Sigmoid colon (tissue), 7 donors: ENCODE measurements around the gene ACKR2. TPM values are rescaled to one million over a fixed set of nuclear protein-coding genes. Genes with fewer than 3 reads are reported as not detected.

Source experiments
- DNase-seq: peaks from one replicate; pipeline ENCODE4 v3.0.0-alpha.2; 2019
- H3K27ac ChIP-seq, 4 donors: fragments of 200-600 bp; sonication (generic); one replicate each; pipeline ENCODE4 v1.5.1; 2016 to 2019; ENCODE audit warnings: mild to moderate bottlenecking in 1 of 4
- H3K27me3 ChIP-seq, 3 donors: fragments of 200-600 bp; sonication (generic); one replicate each; pipeline ENCODE4 v1.5.1; 2019; ENCODE audit warnings: mild to moderate bottlenecking in 1 of 3
- H3K36me3 ChIP-seq, 4 donors: fragments of 200-600 bp; sonication (generic); one replicate each; pipeline ENCODE4 v1.5.1; 2016 to 2019
- H3K4me1 ChIP-seq, 4 donors: fragments of 200-600 bp; sonication (generic); one replicate each; pipeline ENCODE4 v1.5.1; 2017 to 2019
- H3K4me3 ChIP-seq, 4 donors: fragments of 200-600 bp; sonication (generic); one replicate each; pipeline ENCODE4 v1.5.1; 2017 to 2019; ENCODE audit warnings: mild to moderate bottlenecking in 2 of 4, moderate library complexity in 1 of 4
- H3K9me3 ChIP-seq, 4 donors: fragments of 200-600 bp in 3 of 4; sonication (generic) in 3 of 4; one replicate each; pipeline versions ENCODE4 v1.5.1 to v1.6.1; 2013 to 2019
- CTCF ChIP-seq, 4 experiments: fragments of 450-650 bp in 3 of 4; fragments of 200-600 bp in 1 of 4; IDR thresholded peaks; one replicate each; pipeline ENCODE4 v1.5.1; 2016 to 2019; ENCODE audit warnings: antibody characterized with exemption in 4 of 4, mild to moderate bottlenecking in 3 of 4, moderate library complexity in 2 of 4
- EP300 ChIP-seq, 4 donors: sonication (generic); formaldehyde crosslinking; IDR thresholded peaks; one replicate each; pipeline ENCODE4 v1.6.1; 2017; ENCODE audit warnings: antibody characterized with exemption in 4 of 4
- POLR2A ChIP-seq, 2 donors: fragments of 450-650 bp; IDR thresholded peaks; one replicate each; pipeline ENCODE4 v1.6.1; 2016; ENCODE audit warnings: antibody characterized with exemption in 2 of 2, mild to moderate bottlenecking in 2 of 2, moderate library complexity in 2 of 2
- POLR2AphosphoS5 ChIP-seq, 4 donors: sonication (generic); formaldehyde crosslinking; IDR thresholded peaks; one replicate each; pipeline ENCODE4 v1.6.1; 2017; ENCODE audit warnings: antibody characterized with exemption in 4 of 4
- WGBS, 2 donors: extraction: QIAGEN DNeasy Blood & Tissue Kit; methylation state at CpG; one replicate each; pipeline ENCODE4 v1.1.7; 2013; 5-methylcytosine and 5-hydroxymethylcytosine counted together
- intact Hi-C: fragments of 100-400 bp; cut with DNase I; formaldehyde crosslinking; loops from one replicate; pipeline ENCODE4 v1.15.1; 2023
- polyA plus RNA-seq, 3 donors: library from polyadenylated mRNA; stranded (reverse); fragments of 200-250 nt; gene quantifications; one replicate each; pipeline ENCODE4 v1.2.3, GENCODE V29; 2013
- total RNA-seq, 4 donors: library from RNA; depleted of rRNA; stranded (reverse); fragments of >200 nt; gene quantifications; one replicate each; pipeline ENCODE4 v1.1.0, GENCODE V29; 2016
- donor health status: healthy with polysubstance abuse.
- donor health status: Bipolar disorder and iron deficiency.
- donor health status: healthy.

The ACKR2 gene
- total and polyA plus RNA-seq, 7 donors: 1.2 to 8.6 (median 1.9) TPM

- no peak for DNase-seq
- intact Hi-C loops: no loop called here
- peak overlapping the region; percentile 69 to 80 (median 80) for H3K4me3 ChIP-seq
- H3K36me3 ChIP-seq: no peaks in the 10 kb centered on the region
- peak overlapping the region; percentile 94 to 99 (median 96) for H3K27ac ChIP-seq
- H3K27me3 ChIP-seq: no peaks in the 10 kb centered on the region
- 33 to 65% methylated on average over 11 of the region's 11 CpGs for WGBS, 2 donors
- peaks cover 0 to 45% (median 33%) of the 10 kb centered on the region in 4 donors for H3K4me1 ChIP-seq
- H3K9me3 ChIP-seq: no peaks in the 10 kb centered on the region
- TF ChIP-seq POLR2AphosphoS5 (IDR thresholded peaks at IDR 0.05) (no peak), EP300 (IDR thresholded peaks at IDR 0.05) (no peak), POLR2A (IDR thresholded peaks at IDR 0.05) (no peak), CTCF (IDR thresholded peaks at IDR 0.05) (no peak)
Measured at GRCh38 chr3:42802876-42803413, 6.3 kb upstream of the ACKR2 start.

GRCh38 chr3:42803414-42804105, 5.7 kb upstream of the ACKR2 start:
- no peak for DNase-seq
- TF ChIP-seq EP300 (IDR thresholded peaks at IDR 0.05) (no peak), CTCF (IDR thresholded peaks at IDR 0.05) (no peak), POLR2A (IDR thresholded peaks at IDR 0.05) (no peak), POLR2AphosphoS5 (IDR thresholded peaks at IDR 0.05) (no peak)
- H3K9me3 ChIP-seq: no peaks in the 10 kb centered on the region
- peak overlapping the region; percentile 69 to 80 (median 80) for H3K4me3 ChIP-seq
- peak overlapping the region; percentile 94 to 99 (median 96) for H3K27ac ChIP-seq
- H3K36me3 ChIP-seq: no peaks in the 10 kb centered on the region
- WGBS, 2 donors: 1 to 2% methylated on average over 33 of the region's 33 CpGs
- intact Hi-C loops: loop anchor here (2.0 kb wide), 1 partner anchor 77 kb away; no protein-coding TSS in a partner anchor
- H3K4me1 ChIP-seq: peaks cover 0 to 45% (median 33%) of the 10 kb centered on the region in 4 donors
- H3K27me3 ChIP-seq: no peaks in the 10 kb centered on the region

GRCh38 chr3:42804106-42804830, 5.0 kb upstream of the ACKR2 start, which contains the start of gene HIGD1A:
Gene HIGD1A (minus strand): TSS chr3:42804490. CDS start chr3:42794253, 10,237 bp downstream.
- no peaks in the 10 kb centered on the region for H3K27me3 ChIP-seq
- H3K4me1 ChIP-seq: peaks cover 0 to 45% (median 33%) of the 10 kb centered on the region in 4 donors
- intact Hi-C loops: loop anchor here (2.0 kb wide), 1 partner anchor 77 kb away; no protein-coding TSS in a partner anchor
- peak; percentile 98 for DNase-seq
- H3K27ac ChIP-seq: peak within 1 kb of the TSS; percentile 94 to 99 (median 96)
- peak; percentile 97 to 99 (median 98) for TF ChIP-seq POLR2AphosphoS5 (IDR thresholded peaks at IDR 0.05)
- no peak for TF ChIP-seq CTCF (IDR thresholded peaks at IDR 0.05)
- peak; percentile 96 to 97 for TF ChIP-seq POLR2A (IDR thresholded peaks at IDR 0.05)
- TF ChIP-seq EP300 (IDR thresholded peaks at IDR 0.05): no peak
- H3K36me3 ChIP-seq: no peaks in the 10 kb centered on the region
- H3K4me3 ChIP-seq: peak within 1 kb of the TSS; percentile 69 to 80 (median 80)
- no peaks in the 10 kb centered on the region for H3K9me3 ChIP-seq
- 0 to 1% methylated on average over 63 of the region's 63 CpGs for WGBS, 2 donors

- H3K4me3 ChIP-seq: peak overlapping the region; percentile 69 to 80 (median 80)
- H3K9me3 ChIP-seq: no peaks in the 10 kb centered on the region
- no peaks in the 10 kb centered on the region for H3K27me3 ChIP-seq
- H3K4me1 ChIP-seq: peaks cover 0 to 42% (median 32%) of the 10 kb centered on the region in 4 donors
- H3K27ac ChIP-seq: peak overlapping the region; percentile 94 to 99 (median 96)
- intact Hi-C loops: loop anchor here (2.0 kb wide), 1 partner anchor 76 kb away; no protein-coding TSS in a partner anchor
- TF ChIP-seq POLR2AphosphoS5 (IDR thresholded peaks at IDR 0.05) (no peak), CTCF (IDR thresholded peaks at IDR 0.05) (no peak), EP300 (IDR thresholded peaks at IDR 0.05) (no peak)
- DNase-seq: no peak
- 0 to 1% methylated on average over 13 of the region's 13 CpGs for WGBS, 2 donors
- no peaks in the 10 kb centered on the region for H3K36me3 ChIP-seq
Measured at GRCh38 chr3:42804831-42805132, 4.5 kb upstream of the ACKR2 start.
